ENCODE measurements around the gene MRTFA. TPM values are rescaled to one million over a fixed set of nuclear protein-coding genes. Genes with fewer than 3 reads are reported as not detected.

Gene MRTFA
- total RNA-seq, 4 donors from 2014 or later: 32.6 to 173 (median 76.1) TPM

GRCh38 chr22:40613067-40613466, 23.5 kb downstream of the MRTFA start:
- no peak for DNase-seq
- H3K4me1 ChIP-seq: no peaks in the 10 kb centered on the region
- no peaks in the 10 kb centered on the region for H3K27me3 ChIP-seq
- H3K36me3 ChIP-seq: no peaks in the 10 kb centered on the region
- no peaks in the 10 kb centered on the region for H3K9me3 ChIP-seq
- TF ChIP-seq CTCF (IDR thresholded peaks at IDR 0.05) (no peak), POLR2A (IDR thresholded peaks at IDR 0.05) (no peak)
- intact Hi-C loops (cut with DNase I; ENCODE audit: low total_unique reads): no loop called here
- H3K4me3 ChIP-seq: no peak overlapping the region
- no peak overlapping the region for H3K27ac ChIP-seq

- no peaks in the 10 kb centered on the region for H3K4me1 ChIP-seq
- TF ChIP-seq POLR2A (IDR thresholded peaks at IDR 0.05): no peak
- TF ChIP-seq CTCF (IDR thresholded peaks at IDR 0.05): no peak
- H3K4me3 ChIP-seq: no peak overlapping the region
- intact Hi-C loops (cut with DNase I; ENCODE audit: low total_unique reads): no loop called here
- no peaks in the 10 kb centered on the region for H3K27me3 ChIP-seq
- H3K36me3 ChIP-seq: no peaks in the 10 kb centered on the region
- no peaks in the 10 kb centered on the region for H3K9me3 ChIP-seq
- H3K27ac ChIP-seq: no peak overlapping the region
- no peak for DNase-seq
These were observed 24.2 kb downstream of the MRTFA start for GRCh38 chr22:40612291-40612751.

GRCh38 chr22:40611606-40612005, 24.9 kb downstream of the MRTFA start:
- Histone ChIP-seq H3K36me3 (no peaks in the 10 kb centered on the region), H3K27ac (no peak overlapping the region), H3K27me3 (no peaks in the 10 kb centered on the region), H3K4me1 (no peaks in the 10 kb centered on the region), H3K9me3 (no peaks in the 10 kb centered on the region), H3K4me3 (no peak overlapping the region)
- TF ChIP-seq POLR2A (IDR thresholded peaks at IDR 0.05): no peak
- TF ChIP-seq CTCF (IDR thresholded peaks at IDR 0.05): no peak
- intact Hi-C loops (cut with DNase I; ENCODE audit: low total_unique reads): no loop called here
- DNase-seq: no peak

- no peak for DNase-seq
- Histone ChIP-seq H3K27me3 (no peaks in the 10 kb centered on the region), H3K36me3 (no peaks in the 10 kb centered on the region), H3K27ac (peak overlapping the region; percentile 12 to 68), H3K4me3 (no peak overlapping the region), H3K4me1 (no peaks in the 10 kb centered on the region), H3K9me3 (no peaks in the 10 kb centered on the region)
- intact Hi-C loops (cut with DNase I; ENCODE audit: low total_unique reads): no loop called here
- TF ChIP-seq CTCF (IDR thresholded peaks at IDR 0.05) (no peak), POLR2A (IDR thresholded peaks at IDR 0.05) (no peak)
These were observed 26.1 kb downstream of the MRTFA start for GRCh38 chr22:40610329-40610850.

- Histone ChIP-seq H3K9me3 (no peaks in the 10 kb centered on the region), H3K36me3 (no peaks in the 10 kb centered on the region), H3K27ac (no peak overlapping the region), H3K27me3 (no peaks in the 10 kb centered on the region), H3K4me1 (no peaks in the 10 kb centered on the region), H3K4me3 (no peak overlapping the region)
- intact Hi-C loops (cut with DNase I; ENCODE audit: low total_unique reads): no loop called here
- DNase-seq: no peak
- TF ChIP-seq POLR2A (IDR thresholded peaks at IDR 0.05): no peak
- TF ChIP-seq CTCF (IDR thresholded peaks at IDR 0.05): no peak
These were observed 27.3 kb downstream of the MRTFA start for GRCh38 chr22:40609216-40609615.

Data from uterus (tissue), 4 donors.